ENCODE results near the gene GSK3B.

DNA sequence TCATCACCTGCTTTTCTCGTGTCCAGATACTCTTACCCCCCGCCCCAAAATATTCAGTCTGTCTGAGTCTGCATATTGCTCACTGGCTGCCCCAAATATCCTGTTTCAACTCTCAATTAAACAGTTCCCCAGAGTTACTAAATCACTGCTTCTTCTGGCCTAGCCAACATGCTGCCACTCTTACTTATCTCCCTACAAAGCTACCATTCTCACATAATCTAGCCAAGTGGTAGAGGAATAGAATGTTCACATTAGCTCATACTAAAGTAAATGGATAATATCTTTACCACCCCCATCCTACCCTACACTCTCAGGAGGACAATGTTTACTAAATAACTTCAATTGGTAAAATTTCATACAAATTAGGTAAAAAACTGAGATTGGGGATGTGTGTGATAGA lies 234.5 kb downstream of the GSK3B start:
- TF ChIP-seq, protein P1, sequence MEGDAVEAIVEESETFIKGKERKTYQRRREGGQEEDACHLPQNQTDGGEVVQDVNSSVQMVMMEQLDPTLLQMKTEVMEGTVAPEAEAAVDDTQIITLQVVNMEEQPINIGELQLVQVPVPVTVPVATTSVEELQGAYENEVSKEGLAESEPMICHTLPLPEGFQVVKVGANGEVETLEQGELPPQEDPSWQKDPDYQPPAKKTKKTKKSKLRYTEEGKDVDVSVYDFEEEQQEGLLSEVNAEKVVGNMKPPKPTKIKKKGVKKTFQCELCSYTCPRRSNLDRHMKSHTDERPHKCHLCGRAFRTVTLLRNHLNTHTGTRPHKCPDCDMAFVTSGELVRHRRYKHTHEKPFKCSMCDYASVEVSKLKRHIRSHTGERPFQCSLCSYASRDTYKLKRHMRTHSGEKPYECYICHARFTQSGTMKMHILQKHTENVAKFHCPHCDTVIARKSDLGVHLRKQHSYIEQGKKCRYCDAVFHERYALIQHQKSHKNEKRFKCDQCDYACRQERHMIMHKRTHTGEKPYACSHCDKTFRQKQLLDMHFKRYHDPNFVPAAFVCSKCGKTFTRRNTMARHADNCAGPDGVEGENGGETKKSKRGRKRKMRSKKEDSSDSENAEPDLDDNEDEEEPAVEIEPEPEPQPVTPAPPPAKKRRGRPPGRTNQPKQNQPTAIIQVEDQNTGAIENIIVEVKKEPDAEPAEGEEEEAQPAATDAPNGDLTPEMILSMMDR (IDR thresholded peaks at IDR 0.05 in 2 of 3, conservative IDR thresholded peaks at IDR 0.05 in 1 of 3; ENCODE audit: borderline replicate concordance in 1 of 3, insufficient read depth in 1 of 3, low read depth in 2 of 3, low read length in 2 of 3), result no peak
- TF ChIP-seq, protein P2, sequence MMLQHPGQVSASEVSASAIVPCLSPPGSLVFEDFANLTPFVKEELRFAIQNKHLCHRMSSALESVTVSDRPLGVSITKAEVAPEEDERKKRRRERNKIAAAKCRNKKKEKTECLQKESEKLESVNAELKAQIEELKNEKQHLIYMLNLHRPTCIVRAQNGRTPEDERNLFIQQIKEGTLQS (IDR thresholded peaks at IDR 0.05), result no peak
- TF ChIP-seq RAD21 (IDR thresholded peaks at IDR 0.05; ENCODE audit: low read depth), result no peak
- no peak for TF ChIP-seq TCF7L2 (IDR thresholded peaks at IDR 0.05; ENCODE audit: borderline replicate concordance, extremely low read depth, insufficient read depth, insufficient read length)
- TF ChIP-seq POLR2AphosphoS5 (IDR thresholded peaks at IDR 0.05; ENCODE audit: low read depth, low read length), result no peak
- no peak for TF ChIP-seq POLR2A (IDR thresholded peaks at IDR 0.05; ENCODE audit: borderline replicate concordance, extremely low read depth, insufficient read depth, insufficient read length)
- no peak for TF ChIP-seq ZFX (IDR thresholded peaks at IDR 0.05)
- no peak for TF ChIP-seq EZH2 (IDR thresholded peaks at IDR 0.05)

Data from HCT116 (cell line).